Measurements from ENCODE around the gene CNGB1. TPM values are rescaled to one million over a fixed set of nuclear protein-coding genes. Genes with fewer than 3 reads are reported as not detected.

Gene CNGB1
- total RNA-seq, 4 donors from 2014 or later, result not detected

GRCh38 chr16:57894390-57895080, 76.4 kb downstream of the CNGB1 start:
- WGBS, 2 donors, result 88 to 92% methylated on average over 10 of the region's 10 CpGs
- intact Hi-C loops (cut with DNase I; ENCODE audit: low total_unique reads), result no loop called here
- TF ChIP-seq CTCF (IDR thresholded peaks at IDR 0.05) (no peak), POLR2A (IDR thresholded peaks at IDR 0.05) (no peak)
- no peak overlapping the region for H3K4me3 ChIP-seq (ENCODE audit: low read depth, poor library complexity, severe bottlenecking)
- no peak for DNase-seq (ENCODE audit: low spot score in 2 of 2)

- TF ChIP-seq POLR2A (IDR thresholded peaks at IDR 0.05) (no peak), CTCF (IDR thresholded peaks at IDR 0.05) (no peak)
- intact Hi-C loops (cut with DNase I; ENCODE audit: low total_unique reads), result no loop called here
- 68 to 70% methylated on average over 17 of the region's 17 CpGs for WGBS, 2 donors
- no peak overlapping the region for H3K4me3 ChIP-seq (ENCODE audit: low read depth, poor library complexity, severe bottlenecking)
- no peak for DNase-seq (ENCODE audit: low spot score in 2 of 2)
Measured at GRCh38 chr16:57893559-57894389, 77.2 kb downstream of the CNGB1 start.

- TF ChIP-seq POLR2A (IDR thresholded peaks at IDR 0.05) (no peak), CTCF (IDR thresholded peaks at IDR 0.05) (no peak)
- 85 to 90% methylated on average over 5 of the region's 5 CpGs for WGBS, 2 donors
- no peak overlapping the region for H3K4me3 ChIP-seq (ENCODE audit: low read depth, poor library complexity, severe bottlenecking)
- intact Hi-C loops (cut with DNase I; ENCODE audit: low total_unique reads), result no loop called here
- DNase-seq (ENCODE audit: low spot score in 2 of 2), result no peak
Measured at GRCh38 chr16:57893217-57893558, 77.7 kb downstream of the CNGB1 start.

DNA sequence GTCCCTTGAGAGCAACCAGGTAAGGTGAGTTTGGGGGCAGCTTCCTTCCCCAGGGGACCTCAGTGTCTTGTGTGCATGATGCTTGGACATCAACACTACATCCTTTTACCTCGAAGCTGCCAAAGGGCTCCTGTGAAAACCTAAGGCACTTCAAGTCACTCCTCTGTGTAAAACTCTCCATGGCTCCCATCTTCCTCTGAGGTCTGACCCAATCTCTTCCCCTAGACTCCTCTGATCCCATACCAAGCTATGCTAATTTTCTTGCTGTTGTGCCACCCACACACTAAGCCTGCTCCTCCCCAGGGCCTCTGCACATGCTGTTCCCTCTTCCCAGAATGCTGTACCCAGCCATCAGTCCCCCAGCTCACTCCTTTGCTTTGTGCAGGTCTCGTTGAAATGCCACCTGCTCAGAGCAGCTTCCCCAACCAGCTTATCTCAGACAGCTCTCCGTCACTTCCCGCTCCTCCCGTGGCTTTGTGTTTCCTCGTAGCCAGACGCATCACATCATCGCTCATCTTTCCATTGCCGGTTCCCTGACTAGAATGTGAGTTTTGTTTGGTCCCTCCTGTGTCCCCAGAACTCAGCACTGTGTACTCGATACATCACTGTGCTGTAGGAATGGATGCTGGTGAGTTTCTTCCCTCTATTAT, 78.4 kb downstream of the CNGB1 start:
- H3K4me3 ChIP-seq (ENCODE audit: low read depth, poor library complexity, severe bottlenecking), result no peak overlapping the region
- intact Hi-C loops (cut with DNase I; ENCODE audit: low total_unique reads), result no loop called here
- DNase-seq (ENCODE audit: low spot score in 2 of 2), result no peak
- WGBS, 2 donors, result 68 to 78% methylated on average over 10 of the region's 10 CpGs
- no peak for TF ChIP-seq POLR2A (IDR thresholded peaks at IDR 0.05)
- no peak for TF ChIP-seq CTCF (IDR thresholded peaks at IDR 0.05)

- DNase-seq (ENCODE audit: low spot score in 2 of 2), result no peak
- no peak for TF ChIP-seq POLR2A (IDR thresholded peaks at IDR 0.05)
- TF ChIP-seq CTCF (IDR thresholded peaks at IDR 0.05), result no peak
- WGBS, 2 donors, result 81 to 84% methylated on average over 8 of the region's 8 CpGs
- H3K4me3 ChIP-seq (ENCODE audit: low read depth, poor library complexity, severe bottlenecking), result no peak overlapping the region
- intact Hi-C loops (cut with DNase I; ENCODE audit: low total_unique reads), result no loop called here
Measured at GRCh38 chr16:57892041-57892440, 78.9 kb downstream of the CNGB1 start.
